ENCODE data around the gene TBX19. TPM values are rescaled to one million over a fixed set of nuclear protein-coding genes. Genes with fewer than 3 reads are reported as not detected.

Gene TBX19
- total RNA-seq, 1 donor from 2014 or later = 0.78 TPM

DNA sequence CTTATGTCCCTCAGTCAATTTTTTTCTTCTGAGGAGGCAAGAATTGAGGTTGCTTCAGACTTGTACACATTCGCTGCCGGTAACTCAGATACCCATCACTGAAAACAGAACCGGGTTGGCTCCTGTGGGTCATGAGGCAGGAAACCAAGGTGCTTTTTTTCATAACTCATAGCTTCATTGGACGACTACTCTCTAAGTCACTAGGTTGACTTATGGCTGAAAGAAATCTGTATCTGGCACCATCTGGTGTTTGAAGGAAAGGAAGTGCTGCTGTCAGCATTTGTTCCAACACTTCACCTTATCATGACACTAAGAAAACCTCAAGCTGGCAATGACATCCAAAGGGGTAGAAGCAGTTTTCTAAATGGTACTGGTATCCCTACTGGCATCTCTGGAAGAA, 82.3 kb downstream of the TBX19 start:
- peaks cover 2% of the 10 kb centered on the region for H3K27me3 Mint-ChIP-seq (ENCODE audit: unreplicated experiment)
- no peaks in the 10 kb centered on the region for H3K9me3 Mint-ChIP-seq (ENCODE audit: unreplicated experiment)
- peaks cover 6% of the 10 kb centered on the region for H3K4me1 Mint-ChIP-seq (ENCODE audit: low read depth, unreplicated experiment)
- no peak for TF ChIP-seq CTCF (IDR thresholded peaks at IDR 0.05; ENCODE audit: partially characterized antibody, unreplicated experiment)
- DNase-seq = no peak
- H3K4me3 Mint-ChIP-seq (ENCODE audit: unreplicated experiment) = no peak overlapping the region
- no peaks in the 10 kb centered on the region for H3K36me3 Mint-ChIP-seq (ENCODE audit: unreplicated experiment)
- H3K27ac Mint-ChIP-seq (ENCODE audit: unreplicated experiment) = no peak overlapping the region

Other genes starting within 250 kb of the TBX19 start
- gene GPR161, start 143.9 kb upstream of the TBX19 start, total RNA-seq (ENCODE audit: unreplicated experiment) = 69.3 TPM
- gene TIPRL, start 101.9 kb upstream of the TBX19 start, total RNA-seq (ENCODE audit: unreplicated experiment) = 27.8 TPM
- gene SFT2D2, start 54.9 kb upstream of the TBX19 start, total RNA-seq (ENCODE audit: unreplicated experiment) = 32.9 TPM